ENCODE results near the gene NEK5. TPM values are rescaled to one million over a fixed set of nuclear protein-coding genes. Genes with fewer than 3 reads are reported as not detected.

The NEK5 gene
- total and polyA plus RNA-seq, 8 donors, result 0.05 to 4.0 (median 0.52) TPM; not detected in 4

DNA sequence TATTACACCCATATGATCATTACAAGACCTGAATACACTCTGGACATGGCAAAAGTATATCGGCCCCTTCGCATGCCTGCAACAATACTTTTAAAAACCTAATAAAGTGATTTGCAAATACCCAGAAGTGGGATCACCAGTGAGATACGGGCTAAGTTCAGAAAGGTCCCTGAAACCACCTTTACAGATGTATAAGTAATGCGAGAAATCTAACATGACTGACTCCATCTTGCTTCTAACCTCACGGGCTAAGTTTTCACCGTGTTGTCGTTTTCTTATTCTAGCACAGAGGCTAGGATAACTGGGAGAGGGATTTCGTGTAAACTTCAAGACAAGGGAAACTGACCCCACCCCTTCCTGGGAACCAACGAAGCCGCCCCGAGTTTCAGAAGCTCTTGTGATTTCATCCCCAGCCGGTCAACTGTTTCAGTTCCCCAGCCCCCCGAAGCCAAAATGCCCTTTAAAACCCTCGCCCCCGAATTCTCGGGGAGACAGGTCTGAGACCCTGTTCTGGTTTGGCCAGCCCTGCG, 29.8 kb upstream of the NEK5 start:
- Histone ChIP-seq H3K4me1 (peaks cover 13 to 60% (median 38%) of the 10 kb centered on the region in 4 donors), H3K27ac (peak overlapping the region; percentile 80 to 90 (median 84)), H3K27me3 (no peaks in the 10 kb centered on the region), H3K4me3 (peak overlapping the region; percentile 74 to 97 (median 86)), H3K9me3 (no peaks in the 10 kb centered on the region), H3K36me3 (peaks cover 0 to 5% (median 2%) of the 10 kb centered on the region in 4 donors)
- peak in 1 of 2 donors; percentile 70 for DNase-seq
- WGBS, 5 donors, result 10 to 14% (median 12%) methylated on average over 17 of the region's 17 CpGs
- no peak for TF ChIP-seq POLR2AphosphoS5 (IDR thresholded peaks at IDR 0.05)
- intact Hi-C loops (cut with DNase I; ENCODE audit: low total_unique reads), result no loop called here

GRCh38 chr13:52156724-52157261, 27.9 kb upstream of the NEK5 start:
- H3K36me3 ChIP-seq, result peaks cover 3 to 13% (median 5%) of the 10 kb centered on the region in 4 donors
- no peaks in the 10 kb centered on the region for H3K27me3 ChIP-seq
- no peak overlapping the region for H3K27ac ChIP-seq
- TF ChIP-seq POLR2AphosphoS5 (IDR thresholded peaks at IDR 0.05) (no peak), POLR2A (IDR thresholded peaks at IDR 0.05) (no peak), CTCF (IDR thresholded peaks at IDR 0.05) (no peak), EP300 (IDR thresholded peaks at IDR 0.05) (no peak)
- 22 to 28% (median 26%) methylated on average over 1 of the region's 1 CpG for WGBS, 5 donors
- peaks cover 13 to 45% (median 34%) of the 10 kb centered on the region in 4 donors for H3K4me1 ChIP-seq
- no peaks in the 10 kb centered on the region for H3K9me3 ChIP-seq
- no peak overlapping the region for H3K4me3 ChIP-seq
- no peak for DNase-seq
- intact Hi-C loops (cut with DNase I; ENCODE audit: low total_unique reads), result no loop called here

- no peak for DNase-seq
- Histone ChIP-seq H3K27me3 (no peaks in the 10 kb centered on the region), H3K27ac (no peak overlapping the region), H3K9me3 (no peaks in the 10 kb centered on the region), H3K4me1 (peaks cover 13 to 35% (median 27%) of the 10 kb centered on the region in 4 donors), H3K4me3 (no peak overlapping the region), H3K36me3 (peaks cover 8 to 29% (median 21%) of the 10 kb centered on the region in 4 donors)
- 93 to 97% (median 95%) methylated on average over 1 of the region's 1 CpG for WGBS, 5 donors
- intact Hi-C loops (cut with DNase I; ENCODE audit: low total_unique reads), result no loop called here
- TF ChIP-seq CTCF (IDR thresholded peaks at IDR 0.05) (no peak), POLR2AphosphoS5 (IDR thresholded peaks at IDR 0.05) (no peak), EP300 (IDR thresholded peaks at IDR 0.05) (no peak), POLR2A (IDR thresholded peaks at IDR 0.05) (no peak)
Measured at GRCh38 chr13:52155177-52155576, 26.3 kb upstream of the NEK5 start.

DNA sequence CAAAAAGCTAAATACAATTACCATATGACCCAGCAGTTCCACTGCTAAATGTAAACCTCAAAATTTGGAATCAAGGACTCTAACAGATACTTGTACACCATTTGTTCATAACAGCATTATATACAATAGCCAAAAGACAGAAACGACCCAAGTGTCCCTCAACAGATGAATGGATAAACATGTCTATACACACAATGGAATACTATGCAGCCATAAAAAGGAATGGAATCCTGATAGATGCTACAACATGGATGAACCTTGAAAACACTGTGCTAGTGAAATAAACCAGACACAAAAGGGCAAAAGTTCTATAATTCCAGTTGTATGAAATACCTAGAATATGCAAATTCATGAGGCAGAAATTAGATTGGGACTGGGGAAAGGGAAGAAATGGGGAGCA, 18.4 kb upstream of the NEK5 start:
- DNase-seq, result no peak
- H3K9me3 ChIP-seq, result no peaks in the 10 kb centered on the region
- peaks cover 8 to 85% (median 76%) of the 10 kb centered on the region in 4 donors for H3K36me3 ChIP-seq
- H3K4me3 ChIP-seq, result no peak overlapping the region
- no peaks in the 10 kb centered on the region for H3K27me3 ChIP-seq
- no peaks in the 10 kb centered on the region for H3K4me1 ChIP-seq
- no peak for TF ChIP-seq CTCF (IDR thresholded peaks at IDR 0.05)
- TF ChIP-seq POLR2A (IDR thresholded peaks at IDR 0.05), result no peak
- TF ChIP-seq POLR2AphosphoS5 (IDR thresholded peaks at IDR 0.05), result no peak
- TF ChIP-seq EP300 (IDR thresholded peaks at IDR 0.05), result no peak
- intact Hi-C loops (cut with DNase I; ENCODE audit: low total_unique reads), result no loop called here
- WGBS, 5 donors, result 82 to 96% (median 91%) methylated on average over 1 of the region's 1 CpG
- H3K27ac ChIP-seq, result no peak overlapping the region

DNA sequence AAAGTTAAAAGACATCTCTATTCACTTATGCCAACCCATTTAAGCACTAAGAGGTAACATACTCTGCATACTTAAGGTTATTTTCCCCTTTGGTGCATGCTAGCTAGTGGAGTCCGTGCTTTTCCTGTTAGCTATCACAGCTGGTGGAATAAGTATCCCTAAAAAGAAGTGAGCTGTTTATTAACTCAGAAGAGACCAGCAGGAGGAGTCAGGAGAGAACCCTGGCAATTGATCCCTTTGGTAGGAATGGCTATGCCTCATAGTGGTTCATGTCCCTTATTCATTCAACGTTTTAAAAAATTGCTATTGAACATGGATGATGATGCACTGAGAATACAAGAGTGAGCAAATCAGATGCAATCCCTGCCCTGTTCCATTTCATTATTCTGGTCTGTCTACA, 12.4 kb upstream of the NEK5 start:
- no peak for TF ChIP-seq POLR2A (IDR thresholded peaks at IDR 0.05)
- no peak for TF ChIP-seq POLR2AphosphoS5 (IDR thresholded peaks at IDR 0.05)
- no peak for TF ChIP-seq EP300 (IDR thresholded peaks at IDR 0.05)
- TF ChIP-seq CTCF (IDR thresholded peaks at IDR 0.05), result no peak
- H3K9me3 ChIP-seq, result no peaks in the 10 kb centered on the region
- 55 to 71% (median 61%) methylated on average over 2 of the region's 2 CpGs for WGBS, 5 donors
- no peak overlapping the region for H3K27ac ChIP-seq
- no peak for DNase-seq
- no peak overlapping the region for H3K4me3 ChIP-seq
- H3K36me3 ChIP-seq, result peaks cover 0 to 78% (median 69%) of the 10 kb centered on the region in 4 donors
- H3K27me3 ChIP-seq, result no peaks in the 10 kb centered on the region
- intact Hi-C loops (cut with DNase I; ENCODE audit: low total_unique reads), result no loop called here
- H3K4me1 ChIP-seq, result no peaks in the 10 kb centered on the region

Measured in stomach (tissue), 9 donors.